ENCODE measurements around the gene OPN3. TPM values are rescaled to one million over a fixed set of nuclear protein-coding genes. Genes with fewer than 3 reads are reported as not detected.

OPN3 gene
- total RNA-seq, 2 experiments from 2014 or later, result 10.7 to 18.9 TPM

DNA sequence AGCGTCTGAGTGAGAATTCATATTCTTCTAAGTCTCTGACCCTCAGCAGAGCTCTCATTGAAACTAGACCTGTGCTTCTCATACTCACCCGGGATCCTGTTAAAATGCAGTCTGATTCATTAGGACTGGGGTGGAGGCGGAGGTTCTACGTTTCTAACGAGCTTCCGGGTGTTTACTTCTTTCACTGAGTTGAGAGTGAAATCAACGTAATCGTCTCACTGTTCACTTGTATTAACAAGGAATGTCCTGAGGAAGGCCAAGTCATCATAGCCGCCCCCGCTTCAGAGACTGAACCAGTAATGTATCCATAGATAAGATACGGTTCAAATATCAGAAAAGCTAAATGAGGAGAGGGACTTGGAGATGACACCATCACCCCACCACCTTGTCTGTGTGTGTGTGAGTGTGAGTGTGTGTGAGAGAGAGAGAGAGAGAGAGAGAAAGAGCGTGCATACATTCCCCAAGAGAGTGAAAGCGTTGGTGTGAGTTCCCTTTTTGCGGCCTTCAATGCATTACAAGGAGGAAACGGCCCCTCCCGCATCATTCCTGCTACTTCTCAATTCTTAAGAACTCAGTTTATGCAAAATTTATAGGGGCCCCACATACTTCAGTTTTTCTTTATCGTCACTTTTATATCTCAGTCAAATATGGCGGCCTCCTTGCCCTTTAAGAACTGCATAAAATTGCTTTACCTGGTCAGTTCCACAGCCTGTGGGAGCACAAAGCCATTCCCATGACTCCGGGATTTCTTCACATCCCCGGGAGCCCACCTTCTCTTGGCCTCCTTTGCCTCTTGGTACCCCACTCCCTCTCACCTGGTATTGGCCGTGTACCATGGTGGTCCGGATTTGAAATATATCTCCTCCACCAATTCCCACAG, 88.2 kb downstream of the OPN3 start:
- peak overlapping the region; percentile 62 for H3K4me2 ChIP-seq (ENCODE audit: low read length)
- CTCF ChIA-PET (ENCODE audit: unreplicated experiment), result no interaction called here

DNA sequence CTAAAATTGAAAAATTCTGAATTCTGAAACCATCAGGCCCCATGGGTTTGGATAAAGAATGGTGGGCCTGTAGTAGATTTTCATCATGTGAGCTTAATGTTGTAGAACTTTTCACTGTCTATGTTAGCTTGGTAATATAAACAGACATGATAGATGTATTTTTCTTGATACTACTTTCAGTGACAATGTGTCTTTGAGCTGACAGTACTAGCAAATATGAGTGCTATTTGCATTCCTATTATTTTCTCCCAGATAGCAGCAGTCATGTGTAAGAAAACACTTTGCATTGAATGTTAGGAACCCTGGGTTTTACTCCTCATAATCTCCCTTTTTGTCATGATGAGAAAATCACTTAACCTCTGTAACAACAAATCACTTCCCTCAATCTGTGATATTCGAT, 89.9 kb downstream of the OPN3 start:
- no peaks in the 10 kb centered on the region for H3K79me2 ChIP-seq (ENCODE audit: insufficient read depth, low read depth, low read length)
- no peaks in the 10 kb centered on the region for H4K20me1 ChIP-seq (ENCODE audit: insufficient read depth, low read length)
- no peaks in the 10 kb centered on the region for H3K9me3 ChIP-seq (ENCODE audit: low read length)
- H3K9me2 ChIP-seq (ENCODE audit: insufficient read depth, low read length), result no peaks in the 10 kb centered on the region
- H3K27ac ChIP-seq (ENCODE audit: low read depth, low read length, poor library complexity, severe bottlenecking), result no peak overlapping the region
- no peak overlapping the region for H2AFZ ChIP-seq (ENCODE audit: low read length)
- peaks cover 21% of the 10 kb centered on the region for H3K4me1 ChIP-seq (ENCODE audit: insufficient read depth, low read length, poor library complexity, severe bottlenecking)
- DNase-seq (ENCODE audit: low spot score), result no peak
- no peak overlapping the region for H3K4me3 ChIP-seq (ENCODE audit: low read depth, low read length, poor library complexity, severe bottlenecking)
- BruUV-seq (replicated peaks), result no TSS peak
- POLR2A ChIA-PET, result interaction anchor here (0.8 kb wide), 1 partner anchor 9 kb away, joined by 3 read pairs; no protein-coding TSS in a partner anchor
- intact Hi-C loops (cut with micrococcal nuclease; ENCODE audit: unreplicated experiment), result no loop called here
- CTCF ChIA-PET (ENCODE audit: unreplicated experiment), result no interaction called here
- H3K4me2 ChIP-seq (ENCODE audit: low read length), result no peak overlapping the region
- TF ChIP-seq EZH2phosphoT487 (IDR thresholded peaks at IDR 0.05; ENCODE audit: borderline replicate concordance, low read depth, low read length), result no peak
- TF ChIP-seq, protein P1, sequence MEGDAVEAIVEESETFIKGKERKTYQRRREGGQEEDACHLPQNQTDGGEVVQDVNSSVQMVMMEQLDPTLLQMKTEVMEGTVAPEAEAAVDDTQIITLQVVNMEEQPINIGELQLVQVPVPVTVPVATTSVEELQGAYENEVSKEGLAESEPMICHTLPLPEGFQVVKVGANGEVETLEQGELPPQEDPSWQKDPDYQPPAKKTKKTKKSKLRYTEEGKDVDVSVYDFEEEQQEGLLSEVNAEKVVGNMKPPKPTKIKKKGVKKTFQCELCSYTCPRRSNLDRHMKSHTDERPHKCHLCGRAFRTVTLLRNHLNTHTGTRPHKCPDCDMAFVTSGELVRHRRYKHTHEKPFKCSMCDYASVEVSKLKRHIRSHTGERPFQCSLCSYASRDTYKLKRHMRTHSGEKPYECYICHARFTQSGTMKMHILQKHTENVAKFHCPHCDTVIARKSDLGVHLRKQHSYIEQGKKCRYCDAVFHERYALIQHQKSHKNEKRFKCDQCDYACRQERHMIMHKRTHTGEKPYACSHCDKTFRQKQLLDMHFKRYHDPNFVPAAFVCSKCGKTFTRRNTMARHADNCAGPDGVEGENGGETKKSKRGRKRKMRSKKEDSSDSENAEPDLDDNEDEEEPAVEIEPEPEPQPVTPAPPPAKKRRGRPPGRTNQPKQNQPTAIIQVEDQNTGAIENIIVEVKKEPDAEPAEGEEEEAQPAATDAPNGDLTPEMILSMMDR (conservative IDR thresholded peaks at IDR 0.05; ENCODE audit: low read length), result no peak
- peaks cover 29% of the 10 kb centered on the region for H3K36me3 ChIP-seq (ENCODE audit: insufficient read depth, low read length)

More for the DNA sequence above, 88.2 kb downstream of the OPN3 start:
- peak overlapping the region; percentile 73 for H3K27ac ChIP-seq (ENCODE audit: low read depth, low read length, poor library complexity, severe bottlenecking)
- intact Hi-C loops (cut with micrococcal nuclease; ENCODE audit: unreplicated experiment), result no loop called here
- no peaks in the 10 kb centered on the region for H4K20me1 ChIP-seq (ENCODE audit: insufficient read depth, low read length)
- H3K4me1 ChIP-seq (ENCODE audit: insufficient read depth, low read length, poor library complexity, severe bottlenecking), result peaks cover 21% of the 10 kb centered on the region
- TF ChIP-seq EZH2phosphoT487 (IDR thresholded peaks at IDR 0.05; ENCODE audit: borderline replicate concordance, low read depth, low read length), result no peak
- TF ChIP-seq, protein P1 (conservative IDR thresholded peaks at IDR 0.05; ENCODE audit: low read length), result no peak
- H3K4me3 ChIP-seq (ENCODE audit: low read depth, low read length, poor library complexity, severe bottlenecking), result peak overlapping the region; percentile 57
- peaks cover 38% of the 10 kb centered on the region for H3K36me3 ChIP-seq (ENCODE audit: insufficient read depth, low read length)
- POLR2A ChIA-PET, result interaction anchor here (0.6 to 1.3 kb wide), 4 partner anchors 12 to 213 kb away, joined by 3 to 4 read pairs (median 3); no protein-coding TSS in a partner anchor
- BruUV-seq (replicated peaks), result no TSS peak
- peak overlapping the region; percentile 95 for H2AFZ ChIP-seq (ENCODE audit: low read length)
- DNase-seq (ENCODE audit: low spot score), result peak; percentile 77
- no peaks in the 10 kb centered on the region for H3K9me3 ChIP-seq (ENCODE audit: low read length)
- no peaks in the 10 kb centered on the region for H3K79me2 ChIP-seq (ENCODE audit: insufficient read depth, low read depth, low read length)
- no peaks in the 10 kb centered on the region for H3K9me2 ChIP-seq (ENCODE audit: insufficient read depth, low read length)

DNA sequence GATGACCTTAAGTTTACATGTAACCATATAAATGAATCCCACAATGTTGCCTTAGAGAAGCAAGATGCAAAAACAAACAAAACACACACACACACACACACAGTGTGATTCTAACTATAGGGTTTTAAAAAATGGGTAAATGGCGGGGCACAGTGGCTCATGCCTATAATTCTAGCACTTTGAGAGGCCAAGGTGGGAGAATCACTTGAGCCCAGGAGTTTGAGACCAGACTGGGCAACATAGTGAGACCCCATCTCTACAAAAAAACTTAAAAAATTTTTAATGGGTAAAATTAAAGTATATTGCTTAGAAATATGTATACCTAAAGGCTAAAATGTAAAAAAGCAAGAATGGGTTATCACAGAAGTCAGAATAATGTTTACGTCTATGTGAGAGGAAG, 92.2 kb downstream of the OPN3 start:
- Histone ChIP-seq H3K27ac (ENCODE audit: low read depth, low read length, poor library complexity, severe bottlenecking) (no peak overlapping the region), H3K36me3 (ENCODE audit: insufficient read depth, low read length) (peaks cover 22% of the 10 kb centered on the region), H3K4me1 (ENCODE audit: insufficient read depth, low read length, poor library complexity, severe bottlenecking) (peaks cover 21% of the 10 kb centered on the region), H3K9me2 (ENCODE audit: insufficient read depth, low read length) (no peaks in the 10 kb centered on the region), H3K9me3 (ENCODE audit: low read length) (no peaks in the 10 kb centered on the region), H4K20me1 (ENCODE audit: insufficient read depth, low read length) (no peaks in the 10 kb centered on the region), H2AFZ (ENCODE audit: low read length) (no peak overlapping the region), H3K79me2 (ENCODE audit: insufficient read depth, low read depth, low read length) (0 out of 2 replicates have a peak, but pooled peaks cover 3% of the 10 kb centered on the region), H3K4me2 (ENCODE audit: low read length) (no peak overlapping the region), H3K4me3 (ENCODE audit: low read depth, low read length, poor library complexity, severe bottlenecking) (no peak overlapping the region)
- ChIA-PET POLR2A (interaction anchor here (0.9 kb wide), 1 partner anchor 15 kb away, joined by 4 read pairs; no protein-coding TSS in a partner anchor), CTCF (ENCODE audit: unreplicated experiment) (no interaction called here)
- intact Hi-C loops (cut with micrococcal nuclease; ENCODE audit: unreplicated experiment), result no loop called here
- DNase-seq (ENCODE audit: low spot score), result no peak
- TF ChIP-seq, protein P1 (conservative IDR thresholded peaks at IDR 0.05; ENCODE audit: low read length), result no peak
- no peak for TF ChIP-seq EZH2phosphoT487 (IDR thresholded peaks at IDR 0.05; ENCODE audit: borderline replicate concordance, low read depth, low read length)
- no TSS peak for BruUV-seq (replicated peaks)
